GM12874 (cell line): ENCODE results near the gene KIF2C.

Experiments used
- TF ChIP-seq, protein P1 (sequence below): IDR thresholded peaks from 2 replicates; pipeline ENCODE4 v1.5.1; 2011; ENCODE audit warnings: low read depth, mild to moderate bottlenecking, control low read depth, low read length, moderate library complexity; ENCODE audit not compliant: insufficient read depth

The KIF2C gene

DNA sequence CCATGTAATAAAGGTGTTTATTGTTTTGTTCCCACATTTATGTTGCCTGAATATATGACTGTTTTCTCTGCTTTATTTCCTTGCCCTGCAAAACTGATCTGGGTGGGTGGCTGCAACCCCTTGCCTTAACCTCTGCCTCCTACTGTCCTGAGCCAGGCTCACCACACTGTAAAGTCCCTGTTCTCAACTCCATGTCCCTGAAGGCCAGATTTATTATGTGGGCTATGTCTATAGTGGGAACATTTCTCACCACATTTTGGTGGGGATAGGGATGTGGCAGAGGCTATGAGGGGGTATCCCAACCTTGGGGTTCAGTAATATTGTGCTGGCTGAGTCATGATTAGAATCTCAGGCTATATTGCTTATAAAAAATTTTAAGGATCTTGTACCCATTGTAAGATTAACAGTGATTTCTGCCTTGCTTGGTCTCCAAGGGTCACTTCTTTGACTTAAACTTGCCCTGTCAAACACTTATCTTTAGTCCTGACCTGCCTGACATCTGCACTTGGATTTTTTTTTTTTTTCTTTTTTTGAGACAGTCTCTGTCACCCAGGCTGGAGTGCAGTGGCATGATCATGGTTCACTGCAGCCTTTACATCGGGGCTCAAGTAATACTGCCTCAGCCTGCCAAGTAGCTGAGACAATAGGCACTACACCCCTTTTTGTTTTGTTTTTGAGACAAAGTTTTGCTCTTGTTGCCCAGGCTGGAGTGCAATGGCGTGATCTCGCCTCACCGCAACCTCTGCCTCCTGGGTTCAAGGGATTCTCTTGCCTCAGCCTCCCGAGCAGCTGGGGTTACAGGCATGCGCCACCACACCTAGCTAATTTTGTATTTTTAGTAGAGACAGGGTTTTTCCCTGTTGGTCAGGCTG is 39.3 kb downstream of the KIF2C start:
- TF ChIP-seq, protein P1, sequence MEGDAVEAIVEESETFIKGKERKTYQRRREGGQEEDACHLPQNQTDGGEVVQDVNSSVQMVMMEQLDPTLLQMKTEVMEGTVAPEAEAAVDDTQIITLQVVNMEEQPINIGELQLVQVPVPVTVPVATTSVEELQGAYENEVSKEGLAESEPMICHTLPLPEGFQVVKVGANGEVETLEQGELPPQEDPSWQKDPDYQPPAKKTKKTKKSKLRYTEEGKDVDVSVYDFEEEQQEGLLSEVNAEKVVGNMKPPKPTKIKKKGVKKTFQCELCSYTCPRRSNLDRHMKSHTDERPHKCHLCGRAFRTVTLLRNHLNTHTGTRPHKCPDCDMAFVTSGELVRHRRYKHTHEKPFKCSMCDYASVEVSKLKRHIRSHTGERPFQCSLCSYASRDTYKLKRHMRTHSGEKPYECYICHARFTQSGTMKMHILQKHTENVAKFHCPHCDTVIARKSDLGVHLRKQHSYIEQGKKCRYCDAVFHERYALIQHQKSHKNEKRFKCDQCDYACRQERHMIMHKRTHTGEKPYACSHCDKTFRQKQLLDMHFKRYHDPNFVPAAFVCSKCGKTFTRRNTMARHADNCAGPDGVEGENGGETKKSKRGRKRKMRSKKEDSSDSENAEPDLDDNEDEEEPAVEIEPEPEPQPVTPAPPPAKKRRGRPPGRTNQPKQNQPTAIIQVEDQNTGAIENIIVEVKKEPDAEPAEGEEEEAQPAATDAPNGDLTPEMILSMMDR = no peak

DNA sequence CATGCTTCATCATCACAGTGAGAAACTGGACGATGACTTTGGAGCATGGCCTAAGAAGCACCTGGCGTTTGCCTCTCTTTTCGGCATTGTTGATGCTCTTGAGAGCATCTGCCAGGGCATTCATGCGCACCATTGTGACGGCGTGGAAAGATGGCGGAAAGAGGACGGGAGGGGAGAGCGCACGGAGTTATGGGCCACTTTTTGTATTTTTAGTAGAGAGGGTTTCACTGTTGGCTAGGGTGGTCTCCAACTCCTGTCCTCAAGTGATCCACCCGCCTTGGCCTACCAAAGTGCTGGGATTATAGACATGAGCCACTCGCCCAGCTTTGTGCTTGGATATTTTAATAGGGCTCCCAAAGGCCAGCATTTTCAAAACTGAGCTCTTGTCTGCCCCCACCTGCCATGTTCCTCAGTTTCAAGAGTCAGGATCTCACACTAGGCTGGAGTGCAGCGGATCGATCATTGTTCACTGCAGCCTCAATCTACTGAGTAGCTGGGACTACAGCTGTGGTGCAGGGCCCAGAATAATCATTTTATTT is 41.0 kb downstream of the KIF2C start:
- TF ChIP-seq, protein P1 = no peak

DNA sequence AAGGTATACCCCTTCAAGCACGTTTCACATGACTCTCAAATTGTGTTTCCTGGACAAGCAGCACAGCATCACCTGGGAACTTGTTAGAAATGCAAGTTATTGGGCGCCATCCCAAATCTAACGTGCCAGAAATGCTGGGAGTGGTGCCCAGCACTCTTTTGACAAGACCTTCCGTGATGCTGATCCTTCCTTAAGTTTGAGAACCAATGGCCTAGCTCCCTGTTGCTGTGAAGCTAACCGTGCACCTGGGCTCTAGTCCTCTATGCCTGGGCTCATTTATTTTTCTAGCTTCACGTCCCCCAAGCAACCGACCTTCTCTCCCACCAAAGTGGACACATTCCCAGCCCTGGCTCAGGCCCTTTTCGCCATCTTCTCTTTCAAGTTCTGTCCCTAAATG is 44.1 kb downstream of the KIF2C start:
- TF ChIP-seq, protein P1 = no peak

DNA sequence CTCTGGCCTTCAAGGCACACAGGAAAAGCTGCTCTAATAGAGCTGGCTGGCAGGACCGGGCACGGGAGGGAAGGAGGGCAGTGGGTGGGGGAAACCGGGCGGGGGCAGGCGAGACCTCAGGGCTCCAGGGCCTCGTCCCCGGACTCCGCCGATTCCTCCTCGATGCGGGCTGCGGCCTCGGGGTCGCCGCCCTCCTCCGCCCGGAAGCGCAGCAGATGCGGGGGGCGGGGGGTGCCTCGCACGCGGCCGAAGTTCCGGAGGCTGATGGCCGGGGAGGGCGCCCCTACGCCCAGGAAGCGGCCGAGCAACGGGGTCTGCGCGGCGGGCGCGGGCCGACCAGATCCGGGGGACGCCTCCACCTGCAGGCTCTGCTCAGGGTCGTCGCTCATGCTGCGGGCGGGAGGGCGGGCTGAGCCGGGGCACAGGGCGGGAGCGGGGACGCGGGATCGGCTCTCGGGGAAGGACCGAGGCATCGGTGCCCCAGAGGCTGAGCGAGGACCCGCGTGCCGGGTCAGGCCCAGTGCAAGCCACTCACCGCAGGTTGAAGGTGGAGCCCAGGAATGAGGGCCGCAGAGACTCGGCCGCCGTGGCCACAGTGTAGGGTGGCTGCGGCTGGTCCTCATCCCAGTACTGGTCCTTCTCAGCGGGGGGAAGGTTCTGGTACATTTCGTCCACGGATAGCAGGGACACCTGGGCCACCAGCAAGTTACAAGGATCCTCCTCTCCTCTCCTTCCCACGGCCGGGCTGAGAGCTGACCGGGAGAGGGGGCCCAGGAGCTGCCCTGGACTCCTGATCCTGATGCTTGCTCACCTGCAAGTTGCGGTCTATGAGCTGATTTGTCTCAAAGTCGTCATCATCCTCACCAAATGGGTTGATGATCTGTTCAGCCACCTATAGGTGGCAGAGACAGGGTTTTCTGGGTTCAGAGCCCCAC is 44.7 kb downstream of the KIF2C start:
- TF ChIP-seq, protein P1 = peak; percentile 33; the same call in 1 of the 2 replicates

DNA sequence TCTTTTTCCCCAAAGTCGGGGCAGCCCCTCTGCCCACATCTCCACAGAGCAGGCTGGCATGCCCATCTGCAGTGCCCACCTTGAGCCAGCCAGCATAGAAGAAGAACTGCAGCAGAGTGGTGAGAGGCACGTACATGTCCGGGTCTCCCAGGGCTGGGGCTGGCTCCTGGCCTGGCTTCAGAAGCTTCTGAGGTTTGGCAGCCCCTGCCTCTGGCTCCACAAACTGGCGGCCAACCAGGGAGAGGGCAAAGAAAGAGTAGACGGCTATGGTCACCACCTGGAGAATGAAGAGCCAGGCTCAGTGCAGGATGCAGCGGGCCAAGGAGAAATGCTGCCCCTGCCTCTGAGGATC is 45.4 kb downstream of the KIF2C start:
- TF ChIP-seq, protein P1 = no peak

DNA sequence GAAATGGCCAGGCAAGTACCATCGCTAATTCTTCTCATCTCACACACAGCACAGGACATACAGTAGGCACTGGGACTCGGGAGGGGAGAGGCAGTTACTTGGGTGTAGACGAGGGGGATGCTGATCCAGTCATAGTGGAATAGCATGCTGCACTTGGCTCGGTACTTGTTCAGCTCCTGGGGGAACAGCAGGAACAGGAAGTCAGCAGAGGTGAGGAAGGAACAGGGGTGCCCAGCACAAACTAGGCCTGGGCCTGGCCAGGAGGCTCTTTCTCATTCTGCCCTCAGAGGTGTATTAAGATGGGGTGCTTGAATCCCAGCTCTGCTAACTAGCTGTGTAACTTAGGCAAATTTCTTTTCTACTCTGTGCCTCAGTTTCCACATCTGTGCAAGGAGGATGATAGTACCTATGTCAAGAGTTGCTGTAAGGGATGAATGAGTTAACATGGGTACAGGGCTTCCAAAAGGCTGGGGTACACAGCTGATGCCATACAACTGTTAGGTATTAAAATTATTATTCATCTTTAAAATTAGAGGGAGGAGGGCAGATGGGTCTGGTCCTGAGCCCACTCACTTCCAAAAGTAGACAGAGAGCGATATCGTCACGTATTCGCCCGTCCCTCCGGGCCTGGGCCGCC is 46.0 kb downstream of the KIF2C start:
- TF ChIP-seq, protein P1 = no peak
